Measurements from ENCODE around the gene WWOX. TPM values are rescaled to one million over a fixed set of nuclear protein-coding genes. Genes with fewer than 3 reads are reported as not detected.

The WWOX gene
- total and polyA plus RNA-seq, 2 of the 8 experiments (the other 6 are each of a cell fraction or from before 2014, with no cell fraction given): 5.4 to 16.7 TPM

GRCh38 chr16:78543023-78543422, 443.6 kb downstream of the WWOX start (continued):
- TF ChIP-seq NANOG (IDR thresholded peaks at IDR 0.05; ENCODE audit: insufficient read depth, low read depth, low read length, poor library complexity, severe bottlenecking) (no peak), CREB1 (IDR thresholded peaks at IDR 0.05) (no peak)

Measured in H1 (cell line).